Head of caudate nucleus (tissue), 42 donors: ENCODE data around the gene FAM170B.

ENCODE experiments used
- DNase-seq, 42 donors: peaks; one replicate each; pipeline versions ENCODE4 v3.0.0 to v3.0.0-alpha.2; 2020 to 2021; ENCODE audit warnings: mixed read lengths in 7 of 42
- intact Hi-C: fragments of 100-400 bp; cut with DNase I; formaldehyde crosslinking; loops from one replicate; pipeline ENCODE4 v1.15.0; 2022

The FAM170B gene

GRCh38 chr10:49158404-49158803, 24.6 kb upstream of the FAM170B start:
- DNase-seq: peak in 1 of 42 donors; percentile 4
- intact Hi-C loops: no loop called here

GRCh38 chr10:49157229-49157628, 23.4 kb upstream of the FAM170B start:
- DNase-seq: no peak
- intact Hi-C loops: no loop called here

- no peak for DNase-seq
- intact Hi-C loops: no loop called here
Observed at GRCh38 chr10:49154641-49155040, 20.8 kb upstream of the FAM170B start.

GRCh38 chr10:49153971-49154370, 20.1 kb upstream of the FAM170B start:
- intact Hi-C loops: no loop called here
- DNase-seq: no peak

- DNase-seq: no peak
- intact Hi-C loops: no loop called here
Observed at GRCh38 chr10:49153115-49153514, 19.3 kb upstream of the FAM170B start.

- DNase-seq: no peak
- intact Hi-C loops: no loop called here
Observed at GRCh38 chr10:49152663-49153062, 18.8 kb upstream of the FAM170B start.

- DNase-seq: no peak
- intact Hi-C loops: no loop called here
Observed at GRCh38 chr10:49152037-49152436, 18.2 kb upstream of the FAM170B start.

- intact Hi-C loops: no loop called here
- no peak for DNase-seq
Observed at GRCh38 chr10:49151481-49151880, 17.7 kb upstream of the FAM170B start.

- intact Hi-C loops: no loop called here
- no peak for DNase-seq
Observed at GRCh38 chr10:49151025-49151445, 17.2 kb upstream of the FAM170B start.

GRCh38 chr10:49150426-49150825, 16.6 kb upstream of the FAM170B start:
- intact Hi-C loops: no loop called here

GRCh38 chr10:49149881-49150280, 16.1 kb upstream of the FAM170B start:
- intact Hi-C loops: no loop called here
- no peak for DNase-seq

More at GRCh38 chr10:49150426-49150825, 16.6 kb upstream of the FAM170B start:
- no peak for DNase-seq

- no peak for DNase-seq
- intact Hi-C loops: no loop called here
Observed at GRCh38 chr10:49144058-49144720, 10.4 kb upstream of the FAM170B start.

- intact Hi-C loops: no loop called here
- no peak for DNase-seq
Observed at GRCh38 chr10:49143249-49143648, 9.4 kb upstream of the FAM170B start.

GRCh38 chr10:49141541-49142332, 7.9 kb upstream of the FAM170B start:
- no peak for DNase-seq
- intact Hi-C loops: no loop called here

- DNase-seq: no peak
- intact Hi-C loops: no loop called here
Observed at GRCh38 chr10:49140304-49141177, 6.7 kb upstream of the FAM170B start.

- intact Hi-C loops: no loop called here
Observed at GRCh38 chr10:49139846-49140195, 6.0 kb upstream of the FAM170B start.

GRCh38 chr10:49139028-49139845, 5.4 kb upstream of the FAM170B start:
- intact Hi-C loops: no loop called here
- DNase-seq: no peak

More at GRCh38 chr10:49139846-49140195, 6.0 kb upstream of the FAM170B start:
- DNase-seq: peak in 8 of 42 donors; percentile 12 to 57 (median 24)

- intact Hi-C loops: no loop called here
- no peak for DNase-seq
Observed at GRCh38 chr10:49138361-49138891, 4.6 kb upstream of the FAM170B start.

GRCh38 chr10:49136525-49136924, 2.7 kb upstream of the FAM170B start:
- intact Hi-C loops: no loop called here

More at GRCh38 chr10:49136525-49136924, 2.7 kb upstream of the FAM170B start:
- DNase-seq: no peak
